HL-60/S4 treated with retinoic acid at 250 ng/mL for 4 days and 3 days (cell line): ENCODE measurements around the gene CHST8.
"Not testable (repeated sequence)": the region's sequence is repeated elsewhere in the genome, so short reads cannot be mapped to it uniquely, and the experiment has no call there.

Experiments used
- in situ Hi-C: fragments of 300-500 bp; cut with MboI; formaldehyde crosslinking; loops from 2 replicates; pipeline ENCODE4 v1.7.0; 2022; ENCODE audit warnings: low sequenced_read_pairs

The CHST8 gene

DNA sequence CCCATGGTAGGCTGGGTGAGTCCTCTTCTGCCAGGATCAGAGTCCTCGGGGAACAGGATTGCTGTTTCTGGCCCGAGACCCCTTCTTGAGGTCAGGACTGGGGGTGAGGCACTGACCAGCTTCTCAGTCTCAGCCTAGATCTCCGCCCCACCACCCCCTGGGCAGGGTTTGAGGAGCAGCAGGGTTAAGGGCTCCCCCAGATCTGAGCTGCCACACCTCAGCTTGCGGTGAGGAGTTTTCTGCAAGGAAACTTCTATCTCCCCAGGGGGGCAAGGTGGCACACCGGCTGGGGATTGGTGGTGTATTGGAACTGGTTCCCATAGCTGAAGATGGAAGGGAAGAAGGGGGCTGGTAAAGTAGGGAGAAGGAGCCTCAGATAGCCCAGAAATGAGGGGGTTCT lies 19.5 kb downstream of the CHST8 start:
- in situ Hi-C loops = no loop called here

DNA sequence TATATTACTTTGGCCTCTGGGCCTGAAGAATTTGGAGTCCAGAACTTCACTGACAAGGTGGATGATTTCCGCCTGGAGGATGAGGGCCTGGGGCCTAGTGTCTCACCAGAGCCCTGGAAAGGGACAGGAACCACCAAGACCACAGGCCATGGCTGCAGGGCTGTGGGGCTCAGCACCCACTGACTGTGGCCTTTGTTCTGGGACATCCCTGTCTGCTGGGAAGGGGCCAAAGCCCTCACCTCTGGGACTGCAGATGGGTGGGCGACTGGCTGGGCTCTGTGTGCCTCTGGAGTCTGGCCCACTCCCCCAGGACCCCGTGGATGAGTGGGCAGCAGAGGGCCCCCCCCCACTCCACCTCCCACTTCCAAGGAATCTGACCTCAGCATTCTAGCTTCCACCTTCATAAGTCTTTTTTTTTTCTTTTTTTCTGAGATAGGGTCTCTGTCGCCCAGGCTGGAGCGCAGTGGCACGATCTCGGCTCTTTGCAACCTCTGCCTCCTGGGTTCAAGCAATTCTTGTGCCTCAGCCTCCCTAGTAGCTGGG lies 20.3 kb downstream of the CHST8 start:
- in situ Hi-C loops = no loop called here

DNA sequence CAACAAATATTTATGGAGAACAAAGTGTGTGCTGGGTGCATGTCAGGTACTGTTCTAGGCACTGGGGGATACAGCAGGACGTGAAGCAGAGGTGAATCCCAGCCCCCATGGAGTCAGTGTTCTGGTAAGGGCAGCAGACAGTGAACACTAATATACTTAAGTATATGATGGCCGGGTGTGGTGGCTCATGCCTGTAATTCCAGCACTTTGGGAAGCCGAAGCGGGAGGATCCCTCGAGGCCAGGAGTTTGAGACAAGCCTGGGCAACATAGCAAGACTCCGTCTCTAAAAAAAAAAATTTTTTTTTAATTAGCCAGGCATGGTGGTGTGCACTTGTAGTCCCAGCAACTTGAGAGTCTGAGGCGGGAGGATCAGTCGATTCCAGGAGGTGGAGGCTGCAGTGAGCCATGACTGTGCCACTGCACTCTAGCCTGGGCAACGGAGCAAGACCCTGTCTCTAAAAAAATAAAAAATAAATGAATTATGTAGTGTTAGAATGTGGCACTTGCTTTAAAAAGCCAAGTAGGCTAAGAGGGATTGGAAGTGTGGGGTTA lies 22.6 kb downstream of the CHST8 start:
- in situ Hi-C loops = no loop called here

DNA sequence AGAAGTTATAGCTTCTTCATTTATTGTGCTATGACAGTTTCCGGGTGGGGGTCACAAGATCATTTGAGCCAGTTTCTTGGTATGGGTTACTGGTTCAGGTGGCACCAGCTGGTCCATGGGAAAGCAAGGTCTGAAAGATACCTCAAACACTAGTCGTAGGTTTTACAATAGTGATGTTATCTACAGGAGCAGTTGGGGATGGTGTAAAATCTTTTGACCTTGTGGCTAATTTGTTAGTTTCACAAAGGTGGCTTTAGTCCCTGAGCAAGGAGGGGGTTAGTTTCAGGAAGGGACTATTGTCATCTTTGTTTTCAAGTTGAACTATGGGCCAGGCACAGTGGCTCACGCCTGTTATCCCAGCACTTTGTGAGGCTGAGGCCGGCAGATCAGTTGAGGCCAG lies 24.6 kb downstream of the CHST8 start:
- in situ Hi-C loops = no loop called here

DNA sequence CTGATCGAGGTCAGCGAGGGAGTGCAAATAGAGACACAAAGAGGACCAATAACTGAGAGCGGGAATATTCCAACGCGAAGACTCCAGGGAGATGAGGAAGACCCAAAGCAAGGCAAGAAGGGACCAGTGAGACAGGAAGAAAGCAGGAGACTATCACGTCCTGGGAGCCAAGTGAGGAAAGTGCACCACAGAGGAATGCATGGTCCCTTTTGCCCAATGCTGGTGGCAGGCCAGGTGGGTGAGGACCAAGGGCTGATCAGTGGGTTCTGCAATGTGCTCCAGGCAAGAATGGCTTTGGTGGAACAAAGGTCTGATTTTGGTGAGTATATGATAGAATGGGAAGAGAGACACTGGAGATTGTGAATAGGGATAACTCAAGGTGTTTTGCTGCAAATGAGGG lies 25.4 kb downstream of the CHST8 start:
- in situ Hi-C loops = no loop called here

DNA sequence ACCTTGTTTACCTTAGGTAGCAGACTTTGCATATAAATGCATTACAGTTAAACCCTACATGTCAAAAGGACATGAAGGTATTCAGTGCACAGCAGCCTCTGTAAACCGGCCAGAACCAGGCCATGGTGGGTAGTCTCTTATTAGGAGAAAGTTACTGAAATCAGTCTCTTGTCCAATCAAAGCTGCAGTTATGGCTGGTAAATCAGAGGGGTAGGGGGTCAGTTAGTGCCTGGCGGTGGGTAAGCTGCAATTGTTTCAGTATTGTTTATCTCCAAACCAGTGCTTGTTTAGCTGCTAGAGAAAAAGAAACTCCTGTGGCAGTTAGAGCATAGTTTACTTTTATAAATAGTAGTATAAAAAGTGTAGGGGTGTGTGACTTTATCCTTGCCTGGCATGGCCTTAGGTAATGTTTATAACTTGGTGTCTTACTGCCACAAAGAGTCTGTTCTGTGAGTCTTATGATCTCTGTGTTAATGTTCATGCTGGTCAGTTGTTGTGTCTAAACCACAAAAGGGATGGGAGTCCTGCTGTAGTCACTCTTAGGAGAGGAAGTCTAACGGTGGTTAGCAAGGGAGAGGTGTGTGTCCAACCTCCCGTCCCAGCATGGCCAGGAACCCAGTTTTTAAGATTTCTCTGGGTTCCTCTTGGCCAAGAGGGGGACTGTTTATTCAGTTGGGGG lies 28.0 kb downstream of the CHST8 start:
- in situ Hi-C loops = no loop called here

DNA sequence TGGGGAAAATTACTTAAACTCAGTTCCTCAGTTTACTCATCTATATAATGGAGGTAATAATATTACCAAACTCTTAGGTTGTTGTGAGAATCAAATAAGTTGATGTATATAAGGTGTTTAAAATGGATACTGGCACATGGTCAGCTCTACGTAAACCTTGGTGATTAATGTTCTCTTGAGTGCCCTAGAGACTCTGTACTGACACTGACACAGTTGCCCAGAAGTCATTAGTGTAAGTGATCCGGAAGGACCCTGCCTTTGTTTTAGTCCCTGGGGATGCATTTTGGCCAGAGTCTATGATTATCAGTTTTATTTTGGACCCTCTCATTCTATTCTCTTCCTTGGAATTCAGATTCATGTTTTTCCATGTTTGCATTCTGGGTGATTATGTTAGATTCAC lies 31.9 kb downstream of the CHST8 start:
- in situ Hi-C loops = no loop called here

DNA sequence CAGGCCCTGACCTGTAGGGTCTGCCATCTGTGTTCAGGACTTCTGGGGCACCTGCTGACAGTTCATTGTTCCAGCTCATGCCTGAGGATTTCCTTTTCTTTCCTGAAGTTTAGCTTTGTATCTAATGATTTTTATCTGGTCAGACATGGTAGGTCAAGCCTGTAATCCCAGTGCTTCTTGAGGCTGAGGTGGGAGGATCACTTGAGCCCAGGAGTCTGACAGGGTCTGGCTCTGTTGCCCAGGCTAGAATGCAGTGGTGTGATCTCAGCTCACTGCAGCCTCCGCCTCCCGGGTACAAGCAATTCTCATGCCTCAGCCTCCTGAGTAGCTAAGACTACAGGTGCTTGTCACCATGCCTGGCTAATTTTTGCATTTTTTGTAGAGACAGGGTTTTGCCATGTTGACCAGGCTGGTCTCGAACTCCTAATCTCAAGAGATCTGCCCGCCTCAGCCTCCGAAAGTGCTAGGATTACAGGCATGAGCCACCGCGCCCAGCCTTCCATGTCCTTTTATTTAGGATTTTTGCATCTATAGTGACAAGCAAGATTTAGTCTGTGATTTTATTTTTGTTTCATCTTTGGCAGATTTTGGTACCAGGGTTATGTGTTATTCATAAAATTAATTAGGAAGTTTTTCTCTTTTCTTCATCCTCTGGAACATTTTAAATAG lies 33.2 kb downstream of the CHST8 start:
- in situ Hi-C loops = no loop called here

DNA sequence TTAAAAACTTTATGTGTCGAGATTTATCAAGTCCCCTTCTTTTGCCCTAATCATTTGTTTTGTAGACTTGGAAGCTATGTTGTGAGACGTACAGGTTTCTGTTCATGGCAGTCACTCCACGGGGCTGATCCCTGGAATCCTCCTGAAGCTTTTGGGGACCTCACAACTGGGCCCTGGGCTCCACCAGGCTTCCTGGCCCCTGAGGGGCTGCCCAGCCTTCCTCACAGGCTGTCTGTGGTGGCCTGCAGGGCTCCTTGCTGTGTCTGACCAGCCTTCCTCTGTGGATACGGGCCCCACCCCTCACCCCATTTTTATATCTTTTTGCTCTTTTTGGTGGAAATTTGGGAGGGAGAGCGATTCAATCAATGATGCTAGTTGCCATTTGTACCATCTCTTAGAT lies 38.1 kb downstream of the CHST8 start:
- in situ Hi-C loops = no loop called here

DNA sequence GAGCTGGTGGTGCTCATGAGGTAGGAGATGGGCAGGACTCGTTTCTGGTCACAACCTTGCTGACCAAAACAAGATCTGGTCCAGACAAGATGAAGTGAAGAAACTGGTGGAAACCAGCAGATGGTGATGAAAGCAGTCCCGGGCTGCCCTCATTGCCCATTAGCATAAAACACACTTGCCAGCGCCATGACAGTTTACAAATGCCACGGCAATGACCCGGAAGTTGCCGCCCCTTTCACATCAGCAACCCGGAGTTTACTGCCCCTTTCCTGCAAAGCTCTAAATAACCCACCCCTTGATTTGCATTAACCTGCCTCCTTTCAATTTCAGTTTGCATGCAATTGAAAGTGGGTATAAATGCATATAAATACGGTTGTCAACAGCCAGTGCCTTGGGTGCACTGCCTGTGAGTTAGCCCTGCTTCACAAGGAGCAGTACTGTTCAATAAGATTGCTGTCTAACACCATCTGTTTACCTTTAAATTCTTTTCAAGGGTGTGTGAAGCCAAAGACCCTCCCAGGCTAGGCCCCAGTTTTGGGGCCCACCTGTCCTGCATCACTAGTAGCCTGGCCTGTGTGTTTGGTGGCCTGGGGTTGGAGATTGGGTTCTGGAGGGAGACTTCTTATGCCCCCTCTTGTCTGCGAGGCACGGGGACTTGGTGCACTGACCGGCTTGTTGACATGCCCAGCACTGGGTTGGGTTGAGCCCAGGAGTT lies 38.8 kb downstream of the CHST8 start:
- in situ Hi-C loops = no loop called here

DNA sequence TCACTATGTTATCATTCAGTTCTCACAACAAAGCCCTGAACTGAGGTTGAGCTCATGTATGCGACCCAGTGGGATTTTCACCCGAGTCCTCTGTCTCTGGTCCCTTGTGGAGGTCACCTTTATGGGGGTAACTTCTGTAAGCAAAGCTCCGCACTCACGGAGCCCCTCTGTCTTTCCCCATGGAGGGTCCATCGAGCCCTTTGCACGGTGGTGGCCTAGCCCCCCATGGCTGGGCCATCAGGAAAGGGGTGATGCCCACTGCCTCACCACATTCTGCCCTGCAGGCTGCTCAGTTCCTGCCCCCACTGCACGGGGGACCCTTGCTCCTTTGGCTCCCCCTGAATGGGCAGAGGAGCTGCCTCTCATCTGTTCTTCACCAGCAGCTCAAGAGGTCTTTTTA lies 39.6 kb downstream of the CHST8 start:
- in situ Hi-C loops = no loop called here

DNA sequence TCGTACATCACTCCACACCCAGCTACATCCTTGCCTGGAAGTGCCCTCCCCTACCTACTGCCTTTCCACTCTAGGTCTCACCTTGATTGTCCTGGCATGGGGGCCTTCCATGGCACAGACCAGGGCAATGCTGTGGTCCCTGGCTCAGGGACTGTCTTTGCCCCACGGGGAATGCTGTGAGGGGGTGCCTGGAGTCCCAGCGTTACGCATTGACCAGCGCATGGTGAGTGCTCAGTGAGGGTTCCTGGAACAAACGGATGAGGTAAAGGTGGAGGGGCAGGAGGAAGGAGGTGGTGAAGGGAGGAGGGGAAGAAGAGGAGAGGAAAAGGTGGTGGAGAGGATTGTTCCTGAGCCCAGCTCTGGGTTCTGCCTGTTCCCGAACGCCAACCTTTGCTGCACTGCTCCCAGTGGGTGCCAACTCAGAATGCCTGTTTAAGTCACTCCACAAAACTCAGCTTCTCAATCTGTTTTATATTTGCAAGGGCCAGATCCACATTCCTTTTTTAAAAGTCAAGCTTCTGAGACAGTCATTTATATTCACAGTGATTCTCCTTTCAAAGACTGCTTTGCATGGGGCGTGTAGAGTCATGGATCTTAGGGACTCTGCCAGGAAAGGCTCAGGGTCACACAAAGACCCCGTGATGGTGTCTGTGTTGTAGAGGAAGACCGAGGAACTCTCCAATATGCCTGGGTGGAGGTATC lies 40.8 kb downstream of the CHST8 start:
- in situ Hi-C loops = no loop called here

DNA sequence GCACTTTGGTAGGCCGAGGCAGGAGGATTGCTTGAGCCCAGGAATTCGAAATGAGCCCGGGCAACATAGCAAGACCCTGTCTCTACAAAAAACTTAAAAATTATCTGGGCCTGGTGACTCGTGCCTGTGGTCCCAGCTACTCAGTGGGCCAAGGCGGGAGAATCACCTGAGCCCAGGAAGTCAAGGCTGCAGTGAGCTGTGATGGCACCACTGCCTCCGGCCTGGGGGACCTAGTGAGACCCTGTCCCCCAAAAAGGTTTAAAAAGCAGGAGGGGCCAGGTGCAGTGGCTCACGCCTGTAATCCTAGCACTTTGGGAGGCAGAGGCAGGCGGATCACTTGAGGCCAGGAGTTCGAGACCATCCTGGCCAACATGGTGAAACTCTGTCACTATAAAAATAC lies 41.6 kb downstream of the CHST8 start:
- in situ Hi-C loops = not testable (repeated sequence)

DNA sequence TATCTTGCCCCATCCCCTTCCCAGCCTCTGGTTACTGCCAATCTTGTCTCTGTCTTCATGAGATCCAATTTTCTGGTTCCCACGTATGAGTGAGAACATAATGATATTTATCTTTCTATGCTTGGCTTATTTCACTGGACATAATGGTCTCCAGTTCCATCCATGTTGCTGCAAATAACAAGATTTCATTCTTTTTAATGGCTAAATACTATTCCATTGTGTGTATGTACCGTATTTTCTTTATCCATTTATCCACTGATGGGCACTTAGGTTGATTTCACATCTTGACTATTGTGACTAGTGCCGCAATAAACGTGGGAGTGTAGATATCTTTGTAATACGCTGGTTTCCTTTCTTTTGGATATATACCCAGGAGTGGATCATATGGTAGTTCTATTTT lies 43.0 kb downstream of the CHST8 start:
- in situ Hi-C loops = no loop called here

DNA sequence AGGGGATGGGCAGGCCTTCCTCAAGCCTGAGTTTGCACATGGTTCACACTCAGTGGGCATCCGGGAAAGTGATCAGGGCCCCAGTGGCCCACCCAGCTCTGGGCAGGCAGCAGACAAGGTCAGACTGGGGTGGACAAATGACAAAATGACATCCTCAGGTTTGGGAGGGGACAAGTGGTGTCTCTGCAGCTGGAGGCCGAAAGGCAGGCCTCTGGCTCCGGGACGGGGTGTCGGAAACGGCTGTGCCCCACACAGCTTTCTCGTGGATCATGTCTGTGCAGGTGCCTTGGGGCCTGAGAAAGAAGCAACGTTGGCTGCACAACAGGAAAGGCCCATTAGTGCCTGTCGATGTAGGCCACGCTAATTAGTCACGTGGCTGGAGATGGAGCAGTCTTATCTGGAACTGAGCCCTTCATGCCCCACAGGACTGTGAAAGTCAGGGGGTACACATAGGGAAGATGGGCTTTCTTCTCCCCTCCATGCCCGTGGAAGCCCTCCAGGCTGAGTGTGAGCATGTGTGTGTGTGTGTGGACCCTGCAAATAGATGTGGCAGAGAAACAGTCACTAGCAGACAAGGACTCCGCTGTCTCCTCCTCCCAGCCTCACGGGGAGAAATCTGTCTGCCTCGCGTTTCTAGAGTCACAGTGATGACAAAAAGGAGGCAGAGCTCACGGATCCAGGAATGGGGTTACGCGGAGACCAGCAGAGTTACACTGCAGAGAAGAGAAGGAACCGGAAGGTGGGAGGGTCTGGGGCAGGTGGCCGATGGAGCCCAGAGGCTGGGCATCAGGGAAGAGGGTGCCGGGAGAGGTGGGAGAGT lies 44.2 kb downstream of the CHST8 start:
- in situ Hi-C loops = no loop called here

DNA sequence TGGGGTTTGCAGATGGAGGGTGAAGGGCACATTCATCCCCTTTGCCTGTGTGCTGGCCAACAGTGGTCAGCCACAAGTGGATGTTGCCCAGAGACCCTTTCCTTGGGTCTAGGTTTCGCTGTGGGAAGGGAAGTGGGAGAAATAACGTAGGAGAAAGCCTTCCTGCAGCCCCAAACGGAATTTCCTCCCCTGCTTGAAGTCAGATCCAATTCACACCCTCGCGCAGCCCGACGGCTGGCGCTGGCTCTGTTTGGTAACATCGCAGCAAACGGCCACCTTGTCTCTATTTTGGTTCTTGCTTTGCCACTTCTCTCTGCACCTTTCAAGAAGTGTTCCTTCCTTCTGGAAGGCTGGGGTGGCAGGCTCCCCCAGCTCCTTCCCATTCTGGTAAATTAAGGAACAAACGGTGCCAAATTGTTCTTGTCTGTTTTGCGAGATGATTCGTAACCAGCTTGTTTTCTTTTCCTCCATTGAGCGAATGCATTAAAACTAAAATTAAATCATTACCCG lies 45.4 kb downstream of the CHST8 start:
- in situ Hi-C loops = no loop called here

DNA sequence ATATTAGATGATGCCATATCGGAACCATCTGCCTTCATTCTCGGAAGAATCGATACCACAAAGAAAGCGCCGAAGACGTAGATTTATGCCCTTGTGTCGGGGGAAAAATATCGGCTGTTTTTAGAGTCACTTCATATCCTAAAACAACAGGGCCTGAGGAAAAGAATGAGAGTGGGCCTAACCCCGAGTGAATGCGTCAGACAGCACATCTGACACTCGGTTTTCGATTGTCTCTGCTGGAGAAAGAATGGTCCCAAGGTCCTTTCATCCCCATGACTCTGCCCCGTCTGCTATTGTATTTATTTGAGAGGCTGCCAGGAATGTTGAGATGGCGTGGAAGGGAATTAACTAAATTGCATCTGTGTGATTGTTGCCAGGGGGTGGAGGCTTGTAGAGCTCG lies 46.1 kb downstream of the CHST8 start:
- in situ Hi-C loops = no loop called here

DNA sequence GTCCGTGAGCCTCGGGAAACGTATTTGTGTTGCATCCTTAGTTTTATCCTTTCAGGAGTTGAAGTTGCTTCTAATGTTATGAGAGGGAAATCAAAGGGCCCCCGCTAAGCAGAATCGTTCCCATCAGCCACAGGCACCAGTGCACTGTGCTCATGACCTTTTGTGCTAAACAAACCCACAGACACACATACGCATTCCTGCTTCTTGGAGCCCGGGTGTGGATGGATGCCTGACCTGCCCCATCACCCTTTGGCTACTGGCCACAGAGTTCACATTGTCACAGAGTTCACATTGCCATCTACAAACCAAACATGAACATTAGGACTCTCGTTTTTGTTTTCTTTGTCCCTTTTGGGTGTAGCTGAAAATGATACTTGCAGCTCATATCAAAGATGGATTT lies 47.2 kb downstream of the CHST8 start:
- in situ Hi-C loops = no loop called here

DNA sequence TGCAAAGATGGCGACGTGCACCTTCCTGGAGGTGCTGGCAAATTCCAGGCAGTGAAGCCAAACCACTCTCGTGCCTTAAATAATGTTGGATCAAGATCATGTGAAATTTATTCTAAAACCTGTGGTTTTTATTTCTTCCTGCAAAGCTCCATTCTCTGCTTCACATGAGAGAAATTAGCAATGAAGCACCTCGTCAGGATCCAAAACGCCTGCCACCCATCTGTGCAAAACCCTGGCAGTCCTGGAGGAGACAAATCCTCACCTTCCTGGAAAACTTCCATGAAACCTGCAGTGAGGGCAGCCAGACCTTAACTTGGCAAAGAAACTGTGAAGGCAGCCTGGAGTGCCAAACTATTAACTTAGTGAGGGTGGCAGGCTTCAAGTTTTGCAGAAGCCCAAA lies 47.6 kb downstream of the CHST8 start:
- in situ Hi-C loops = no loop called here

DNA sequence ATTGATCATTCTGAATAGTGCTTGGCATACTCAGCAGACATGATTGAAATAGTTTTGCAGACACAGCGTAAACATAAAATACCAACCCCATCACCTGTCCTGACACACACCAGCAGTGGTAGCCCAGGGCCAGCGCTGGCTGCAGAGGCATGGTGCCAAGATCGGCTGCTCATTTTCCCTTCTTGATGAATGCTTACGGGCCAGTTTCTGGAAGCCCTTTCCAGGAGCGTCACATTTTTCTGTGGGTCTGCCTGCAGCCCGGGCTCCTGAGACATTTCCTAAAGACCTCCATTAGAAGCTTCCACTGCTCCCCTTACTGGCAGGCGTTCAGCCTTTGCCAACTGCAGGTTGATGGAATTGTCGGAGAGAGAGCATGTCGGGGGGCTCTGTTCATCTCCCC lies 48.6 kb downstream of the CHST8 start:
- in situ Hi-C loops = no loop called here
